H1 (cell line): Measurements from ENCODE around the gene CD276. TPM values are rescaled to one million over a fixed set of nuclear protein-coding genes. Genes with fewer than 3 reads are reported as not detected.
A peak's percentile ranks its signal among the peaks of the same experiment; 100 is the strongest.

Source experiments
- CTCF ChIA-PET: fragments of 300-600 bp; sonication (Branson Sonifier 250); formaldehyde crosslinking; loops from one replicate; lab custom pipeline; 2021; ENCODE audit not compliant: partially characterized antibody; lab: Charles Lee
- POLR2A ChIA-PET: fragments of 300-600 bp; sonication (Branson Sonifier 250); formaldehyde crosslinking; loops from one replicate; lab custom pipeline; 2021; ENCODE audit warnings: inconsistent platforms; ENCODE audit not compliant: partially characterized antibody; lab: Charles Lee
- DNase-seq, 2 experiments: peaks; one replicate each; pipeline versions ENCODE4 v3.0.0 to v3.0.0-alpha.2; 2010 to 2022; ENCODE audit warnings: low spot score in 2 of 2, low read depth in 1 of 2, mixed read lengths in 1 of 2
- FAIRE-seq: peaks from 2 replicates; lab custom pipeline; 2011; peaks lifted over from hg19 to GRCh38; lab: Jason Lieb, UNC
- H2AFZ ChIP-seq: 2 replicates; pipeline ENCODE4 v1.8.1; 2012; ENCODE audit warnings: low read length, inconsistent platforms
- H2AK5ac ChIP-seq: 2 replicates; pipeline ENCODE4 v1.6.1; 2013; ENCODE audit warnings: low read depth, low read length
- H2BK120ac ChIP-seq: replicated peaks from 2 replicates; pipeline ENCODE3; 2013; ENCODE audit warnings: low read depth, low read length, inconsistent platforms
- H2BK12ac ChIP-seq: 2 replicates; pipeline ENCODE4 v1.6.1; 2013; ENCODE audit warnings: low read depth, low read length
- H2BK15ac ChIP-seq: 2 replicates; pipeline ENCODE4 v1.6.1; 2013; ENCODE audit warnings: low read length
- H2BK20ac ChIP-seq: 2 replicates; pipeline ENCODE4 v1.6.1; 2013; ENCODE audit warnings: low read length
- H2BK5ac ChIP-seq: 2 replicates; pipeline ENCODE4 v1.6.1; 2013; ENCODE audit warnings: low read depth, low read length
- H3K14ac ChIP-seq: 2 replicates; pipeline ENCODE4 v1.6.1; 2013; ENCODE audit warnings: inconsistent platforms; ENCODE audit not compliant: insufficient read length
- H3K18ac ChIP-seq: 2 replicates; pipeline ENCODE4 v1.6.1; 2013; ENCODE audit warnings: low read length; ENCODE audit errors: extremely low read depth
- H3K23ac ChIP-seq: 2 replicates; pipeline ENCODE4 v1.6.1; 2013; ENCODE audit warnings: inconsistent platforms; ENCODE audit not compliant: insufficient read length
- H3K23me2 ChIP-seq: 2 replicates; pipeline ENCODE4 v1.6.1; 2013; ENCODE audit warnings: low read depth, low read length
- H3K27ac ChIP-seq: 2 replicates; pipeline ENCODE4 v1.6.1; 2011; ENCODE audit warnings: low read depth, low read length, inconsistent platforms
- H3K27me3 ChIP-seq, 4 experiments: replicated peaks in 1 of 4; 1 replicate in 1 of 4; 2 replicates in 3 of 4; pipeline versions ENCODE4 v1.6.1 to v1.8.1; 2011 to 2013; ENCODE audit warnings: low read length in 3 of 4, mild to moderate bottlenecking in 3 of 4, inconsistent platforms in 2 of 4, mixed read lengths in 2 of 4, moderate library complexity in 1 of 4; ENCODE audit not compliant: control insufficient read depth in 3 of 4, insufficient read depth in 3 of 4; ENCODE audit errors: extremely low read depth in 1 of 4
- H3K36me3 ChIP-seq, 4 experiments: 2 replicates each; pipeline versions ENCODE4 v1.6.1 to v1.8.1; 2011 to 2013; ENCODE audit warnings: mild to moderate bottlenecking in 4 of 4, low read length in 3 of 4, moderate library complexity in 2 of 4, control low read depth in 1 of 4, inconsistent platforms in 1 of 4; ENCODE audit not compliant: insufficient read depth in 4 of 4, control insufficient read depth in 2 of 4
- H3K4ac ChIP-seq: replicated peaks from 2 replicates; pipeline ENCODE3; 2013; ENCODE audit warnings: low read length, low read depth, mixed read lengths, inconsistent platforms; ENCODE audit not compliant: insufficient read length
- H3K4me1 ChIP-seq, 4 experiments: replicated peaks in 1 of 4; 1 replicate in 1 of 4; 2 replicates in 3 of 4; pipeline versions ENCODE4 v1.6.1 to v1.8.1; 2011 to 2013; ENCODE audit warnings: low read length in 3 of 4, inconsistent platforms in 2 of 4, mixed read lengths in 1 of 4; ENCODE audit not compliant: insufficient read depth in 4 of 4, control insufficient read depth in 3 of 4
- H3K4me2 ChIP-seq, 2 experiments: 2 replicates each; pipeline versions ENCODE4 v1.6.1 to v1.8.1; 2011 to 2013; ENCODE audit warnings: low read depth in 2 of 2, low read length in 2 of 2, control low read depth in 1 of 2, inconsistent platforms in 1 of 2, mild to moderate bottlenecking in 1 of 2; ENCODE audit not compliant: insufficient read depth in 1 of 2
- H3K4me3 ChIP-seq, 4 experiments: fragments of 200-600, 300-600 bp in 1 of 4; sonication (generic), shearing (Covaris generic), sonication (Bioruptor Twin) in 1 of 4; 2 replicates each; pipeline versions ENCODE4 v1.5.1 to v1.8.1; 2011 to 2016; ENCODE audit warnings: low read length in 4 of 4, low read depth in 3 of 4, control low read depth in 2 of 4, inconsistent platforms in 2 of 4, mild to moderate bottlenecking in 2 of 4, mixed read lengths in 1 of 4, moderate library complexity in 1 of 4; ENCODE audit not compliant: insufficient read depth in 2 of 4; ENCODE audit errors: extremely low read depth in 1 of 4
- H3K56ac ChIP-seq: replicated peaks from 2 replicates; pipeline ENCODE3; 2013; ENCODE audit warnings: low read depth, mild to moderate bottlenecking, mixed read lengths, low read length, inconsistent platforms; ENCODE audit not compliant: insufficient read length
- H3K79me1 ChIP-seq: 2 replicates; pipeline ENCODE4 v1.6.1; 2013; ENCODE audit warnings: low read depth, low read length, control low read depth
- H3K79me2 ChIP-seq, 2 experiments: 2 replicates each; pipeline versions ENCODE4 v1.6.1 to v1.8.1; 2012 to 2013; ENCODE audit warnings: low read length in 2 of 2, mild to moderate bottlenecking in 2 of 2, inconsistent platforms in 1 of 2; ENCODE audit not compliant: insufficient read depth in 2 of 2, control insufficient read depth in 1 of 2
- H3K9ac ChIP-seq, 4 experiments: replicated peaks in 1 of 4; 1 replicate in 1 of 4; 2 replicates in 3 of 4; pipeline versions ENCODE4 v1.6.1 to v1.8.1; 2011 to 2013; ENCODE audit warnings: low read depth in 3 of 4, low read length in 3 of 4, control low read depth in 2 of 4, mild to moderate bottlenecking in 2 of 4, moderate library complexity in 2 of 4, inconsistent platforms in 1 of 4; ENCODE audit errors: extremely low read depth in 1 of 4
- H3K9me3 ChIP-seq, 2 experiments: 2 replicates each; pipeline versions ENCODE4 v1.6.1 to v1.8.1; 2012 to 2013; ENCODE audit warnings: mild to moderate bottlenecking in 2 of 2, moderate library complexity in 2 of 2, control low read depth in 1 of 2, inconsistent platforms in 1 of 2, low read depth in 1 of 2, low read length in 1 of 2, mixed read lengths in 1 of 2; ENCODE audit not compliant: insufficient read depth in 2 of 2
- H4K20me1 ChIP-seq, 2 experiments: replicated peaks in 1 of 2; 2 replicates each; pipeline versions ENCODE3 to v1.8.1; 2011 to 2013; ENCODE audit warnings: inconsistent platforms in 2 of 2, low read length in 2 of 2, mild to moderate bottlenecking in 1 of 2; ENCODE audit not compliant: insufficient read depth in 2 of 2, control insufficient read depth in 1 of 2
- H4K5ac ChIP-seq: 2 replicates; pipeline ENCODE4 v1.6.1; 2013; ENCODE audit warnings: low read length, low read depth, mixed read lengths, inconsistent platforms; ENCODE audit not compliant: insufficient read length
- H4K8ac ChIP-seq: 2 replicates; pipeline ENCODE4 v1.8.0; 2013; ENCODE audit warnings: mild to moderate bottlenecking, moderate library complexity, low read length, inconsistent platforms; ENCODE audit not compliant: insufficient read depth; ENCODE audit errors: extremely low read depth
- H4K91ac ChIP-seq: replicated peaks from 2 replicates; pipeline ENCODE3; 2013; ENCODE audit warnings: low read length, mixed read lengths, inconsistent platforms; ENCODE audit not compliant: insufficient read length
- ATF3 ChIP-seq: IDR thresholded peaks from 2 replicates; pipeline ENCODE4 v1.6.1; 2011; ENCODE audit warnings: low read depth, mild to moderate bottlenecking, low read length; ENCODE audit not compliant: insufficient read depth
- BACH1 ChIP-seq: IDR thresholded peaks from 2 replicates; pipeline ENCODE4 v1.6.1; 2012; ENCODE audit warnings: low read length, improper control_type of control experiment
- CHD2 ChIP-seq: IDR thresholded peaks from 2 replicates; pipeline ENCODE4 v1.6.1; 2012; ENCODE audit warnings: low read length, improper control_type of control experiment
- HDAC2 ChIP-seq, 2 experiments: fragments of 300-600 bp in 1 of 2; sonication (generic) in 1 of 2; IDR thresholded peaks; 2 replicates each; pipeline ENCODE4 v1.6.1; 2011 to 2012; ENCODE audit warnings: low read depth in 2 of 2, low read length in 2 of 2, mild to moderate bottlenecking in 2 of 2, moderate library complexity in 2 of 2, borderline replicate concordance in 1 of 2, inconsistent platforms in 1 of 2
- KDM4A ChIP-seq: IDR thresholded peaks from one replicate; pipeline ENCODE4 v1.7.1; 2012; ENCODE audit warnings: low read depth, mild to moderate bottlenecking, moderate library complexity, low read length, inconsistent platforms; ENCODE audit not compliant: severe bottlenecking
- NANOG ChIP-seq: IDR thresholded peaks from 2 replicates; pipeline ENCODE4 v1.6.1; 2011; ENCODE audit warnings: low read length, low read depth, mild to moderate bottlenecking, inconsistent platforms; ENCODE audit not compliant: insufficient read depth, poor library complexity, severe bottlenecking
- POLR2A ChIP-seq, 2 experiments: IDR thresholded peaks; 1 replicate in 1 of 2; 2 replicates in 1 of 2; pipeline ENCODE4 v1.6.1; 2011; ENCODE audit warnings: low read depth in 2 of 2, low read length in 2 of 2, mild to moderate bottlenecking in 2 of 2; ENCODE audit errors: control extremely low read depth in 1 of 2
- RFX5 ChIP-seq: IDR thresholded peaks from 2 replicates; pipeline ENCODE4 v1.6.1; 2011; ENCODE audit warnings: low read depth, low read length, improper control_type of control experiment, borderline replicate concordance
- RXRA ChIP-seq: IDR thresholded peaks from 2 replicates; pipeline ENCODE4 v1.6.1; 2011; ENCODE audit warnings: low read depth, mild to moderate bottlenecking, low read length, moderate library complexity; ENCODE audit not compliant: insufficient read depth
- SP1 ChIP-seq: IDR thresholded peaks from 2 replicates; pipeline ENCODE4 v1.6.1; 2011; ENCODE audit warnings: low read depth, low read length
- SUZ12 ChIP-seq: fragments of 200-600 bp; sonication (generic); IDR thresholded peaks from 2 replicates; pipeline ENCODE4 v1.6.1; 2012; ENCODE audit warnings: mild to moderate bottlenecking, inconsistent platforms, low read length, moderate library complexity, mixed read lengths
- WGBS, 2 experiments: shearing (Covaris generic) in 1 of 2; methylation state at CpG; one replicate each; pipeline versions ENCODE4 v1.1.6 to v1.1.7; 2013 to 2015; ENCODE audit warnings: low lambda C conversion rate in 2 of 2, mixed read lengths in 2 of 2, inconsistent platforms in 1 of 2, low coverage in 1 of 2, missing lambda C conversion rate in 1 of 2; ENCODE audit not compliant: insufficient replicate concordance in 2 of 2, insufficient coverage in 1 of 2, insufficient read length in 1 of 2; ENCODE audit errors: extremely low coverage in 1 of 2, missing lambda C conversion rate in 1 of 2; 5-methylcytosine and 5-hydroxymethylcytosine counted together
- polyA plus RNA-seq, 7 experiments: library from polyadenylated mRNA; depleted of rRNA in 3 of 7; stranded (reverse) in 5 of 7; unstranded in 2 of 7; fragments of >200 nt in 5 of 7; fragments of 200-250 nt in 2 of 7; gene quantifications; 1 replicate in 5 of 7; 2 replicates in 1 of 7; 4 replicates in 1 of 7; pipeline versions ENCODE4 v1.2.1 to v1.2.3, GENCODE V29; 2011 to 2013; ENCODE audit warnings: missing spikeins in 2 of 7, mixed read lengths in 2 of 7
- total RNA-seq: library from RNA; stranded (reverse); fragmentation: NEBNext Ultra II Directional; extraction: Animal tissue kit (Norgen Biotek cat#: 25700); gene quantifications from 2 replicates; pipeline ENCODE4 v1.2.1, GENCODE V29; 2021

CD276 gene
- total and polyA plus RNA-seq, 2 of the 8 experiments (the other 6 are each of a cell fraction or from before 2014, with no cell fraction given), result 156 to 158 TPM

DNA sequence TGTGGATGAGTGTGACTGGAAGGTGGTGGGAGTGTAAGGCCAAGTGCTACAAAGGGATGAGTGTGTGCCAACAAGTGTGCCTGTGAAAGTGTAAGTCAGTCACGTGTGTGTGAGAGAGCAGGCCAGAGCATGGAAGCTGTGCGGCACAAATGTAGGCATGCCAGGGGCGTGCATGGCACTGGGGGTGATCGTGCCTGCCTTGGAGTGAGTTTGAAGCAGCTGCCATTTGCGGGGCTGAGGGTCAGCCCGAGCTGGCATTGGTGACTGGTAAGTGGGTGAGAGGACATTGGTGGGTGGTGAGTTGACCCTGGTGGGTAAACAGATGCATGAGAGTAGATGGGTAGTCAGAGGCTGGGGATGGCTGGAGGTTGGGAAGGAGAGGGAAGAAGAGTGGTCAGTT, 24.5 kb downstream of the CD276 start:
- Histone ChIP-seq H3K4me3 (no peak overlapping the region), H2AFZ (no peak overlapping the region), H3K9me3 (no peaks in the 10 kb centered on the region), H2BK12ac (no peak overlapping the region)
- DNase-seq, result no peak
- no peak for TF ChIP-seq RFX5
- no peak for TF ChIP-seq BACH1
- no peak for TF ChIP-seq NANOG
- TF ChIP-seq KDM4A, result no peak
- no peak for TF ChIP-seq POLR2A (IDR thresholded peaks at IDR 0.05; ENCODE audit: control extremely low read depth in 1 of 2, low read depth in 2 of 2, low read length in 2 of 2)
- no peak for TF ChIP-seq SUZ12
- TF ChIP-seq HDAC2 (IDR thresholded peaks at IDR 0.05; ENCODE audit: borderline replicate concordance in 1 of 2, low read depth in 2 of 2, low read length in 2 of 2), result no peak
- TF ChIP-seq ATF3, result no peak
- TF ChIP-seq RXRA, result no peak
- no peak for TF ChIP-seq SP1
- no peak for TF ChIP-seq CHD2
- TF ChIP-seq, all 59 proteins: peak for 0
- Histone ChIP-seq H3K23me2 (peaks cover 2% of the 10 kb centered on the region; the same call in 1 of the 2 replicates), H3K14ac (no peak overlapping the region), H2BK20ac (no peak overlapping the region), H4K91ac (no peak overlapping the region), H3K27ac (no peak overlapping the region), H3K4me2 (no peak overlapping the region), H4K20me1 (peaks cover 5 to 29% of the 10 kb centered on the region in 2 experiments), H2BK15ac (no peak overlapping the region), H2AK5ac (no peak overlapping the region), H2BK120ac (no peak overlapping the region), H3K23ac (no peak overlapping the region), H3K36me3 (peaks cover 10 to 53% (median 48%) of the 10 kb centered on the region in 4 experiments), H3K79me2 (peaks cover 0 to 4% of the 10 kb centered on the region in 2 experiments; a peak in 1 of 4 replicates), H4K5ac (no peak overlapping the region), H4K8ac (no peak overlapping the region), H3K4me1 (no peaks in the 10 kb centered on the region), H3K9ac (no peak overlapping the region), H3K4ac (no peak overlapping the region), H3K79me1 (no peaks in the 10 kb centered on the region), H3K56ac (no peak overlapping the region), H2BK5ac (peak overlapping the region; percentile 4; the same call in 1 of the 2 replicates), H3K18ac (no peak overlapping the region), H3K27me3 (no peaks in the 10 kb centered on the region)
- no peak for FAIRE-seq
- CTCF ChIA-PET, result interaction anchor here (1.0 to 18.5 kb wide), 8 partner anchors 8 to 192 kb away, joined by 3 to 496 read pairs (median 16); partner anchors contain the start of genes CD276 and NPTN
- 89% methylated on average over 6 of the region's 6 CpGs; no CpG with 5 or more reads in 1 of the 2 experiments for WGBS, 2 experiments
- POLR2A ChIA-PET, result no interaction called here
